GM18858 (cell line): ENCODE results near the gene BCAS3.

Source experiments
- ATAC-seq: cut with Tn5 transposase; IDR thresholded peaks from one replicate; pipeline ENCODE4 v1.9.1; 2021; ENCODE audit not compliant: unreplicated experiment

Gene BCAS3

DNA sequence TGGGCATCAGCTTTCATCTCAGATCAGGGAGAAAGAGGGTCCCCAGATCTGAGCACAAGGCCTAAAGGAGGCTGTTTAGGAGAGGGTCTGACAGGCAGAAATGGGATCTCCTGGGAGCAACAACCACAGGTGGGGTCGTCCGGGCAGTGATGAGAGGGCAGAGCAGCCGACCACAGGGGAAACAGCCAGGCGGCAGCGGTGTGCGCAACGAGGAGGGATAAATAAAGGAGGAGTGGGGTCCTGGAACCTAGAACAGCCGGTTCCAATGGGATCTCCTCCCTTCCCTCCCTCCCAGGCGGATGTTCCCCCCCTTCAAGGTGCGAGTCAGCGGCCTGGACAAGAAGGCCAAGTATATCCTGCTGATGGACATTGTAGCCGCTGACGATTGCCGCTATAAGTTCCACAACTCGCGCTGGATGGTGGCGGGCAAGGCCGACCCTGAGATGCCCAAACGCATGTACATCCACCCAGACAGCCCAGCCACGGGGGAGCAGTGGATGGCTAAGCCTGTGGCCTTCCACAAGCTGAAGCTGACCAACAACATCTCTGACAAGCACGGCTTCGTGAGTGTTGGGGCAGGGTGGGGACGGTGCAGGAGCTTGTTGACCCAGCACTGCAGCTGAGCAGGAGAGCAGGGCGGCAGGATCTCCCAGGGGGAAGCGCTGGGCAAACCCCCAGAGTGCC is 723.9 kb downstream of the BCAS3 start:
- ATAC-seq = no peak

DNA sequence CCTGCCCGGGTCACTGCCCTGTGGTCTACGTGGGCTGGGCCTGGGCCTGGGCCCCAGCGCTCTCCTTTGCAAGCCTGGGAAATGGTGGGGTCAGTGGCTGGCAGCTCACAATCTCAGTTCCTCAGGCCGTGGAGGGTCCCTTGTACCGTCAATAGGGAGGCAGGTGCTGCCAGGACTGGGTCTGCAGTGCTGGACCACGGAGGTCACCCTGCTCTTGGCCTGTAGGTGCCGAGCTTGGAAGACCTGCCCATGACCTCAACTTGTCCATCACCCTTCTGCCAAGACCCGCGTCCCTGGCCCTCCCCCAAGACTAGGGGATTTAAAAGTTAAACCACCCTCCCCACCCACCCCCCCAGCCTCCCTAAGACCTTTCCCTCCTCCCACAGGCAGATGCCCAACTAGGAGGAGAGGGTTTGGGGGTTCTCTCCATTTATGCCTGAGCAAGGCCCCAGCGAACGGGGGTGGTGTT is 724.5 kb downstream of the BCAS3 start:
- ATAC-seq = no peak

DNA sequence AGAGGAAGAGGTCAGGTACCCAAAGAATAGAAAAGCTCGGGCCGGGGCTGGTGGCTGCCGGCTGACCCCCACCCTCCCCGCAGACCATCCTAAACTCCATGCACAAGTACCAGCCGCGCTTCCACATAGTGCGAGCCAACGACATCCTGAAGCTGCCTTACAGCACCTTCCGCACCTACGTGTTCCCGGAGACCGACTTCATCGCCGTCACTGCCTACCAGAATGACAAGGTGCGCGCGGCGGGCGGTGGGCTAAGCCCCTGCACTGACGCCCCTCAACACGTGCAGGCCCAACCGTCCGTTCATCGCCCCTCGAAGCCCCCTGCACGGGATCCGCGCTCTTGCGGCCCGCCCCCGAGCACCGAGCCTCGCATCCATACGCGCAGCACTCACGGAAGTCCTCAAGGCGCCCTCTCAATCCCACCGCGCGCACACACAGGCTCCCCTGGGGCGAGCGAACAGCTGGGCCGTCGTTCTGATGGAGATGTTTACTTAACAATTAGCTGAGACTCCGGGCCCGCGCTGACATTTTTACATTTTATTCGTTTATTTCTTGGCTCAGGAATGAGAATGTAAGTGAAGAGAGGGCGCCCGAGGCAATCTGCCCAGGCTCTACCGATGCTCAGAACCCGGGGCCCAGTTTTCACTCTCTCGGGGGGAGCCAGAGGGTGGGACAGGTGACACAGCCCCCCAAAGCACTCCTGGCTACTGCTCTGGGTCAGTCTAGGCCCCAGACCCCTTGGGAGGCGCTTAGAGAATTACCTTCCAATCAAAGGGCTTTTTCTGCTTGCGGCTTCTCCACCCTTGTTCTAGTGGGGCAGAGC is 725.5 kb downstream of the BCAS3 start:
- ATAC-seq = no peak

DNA sequence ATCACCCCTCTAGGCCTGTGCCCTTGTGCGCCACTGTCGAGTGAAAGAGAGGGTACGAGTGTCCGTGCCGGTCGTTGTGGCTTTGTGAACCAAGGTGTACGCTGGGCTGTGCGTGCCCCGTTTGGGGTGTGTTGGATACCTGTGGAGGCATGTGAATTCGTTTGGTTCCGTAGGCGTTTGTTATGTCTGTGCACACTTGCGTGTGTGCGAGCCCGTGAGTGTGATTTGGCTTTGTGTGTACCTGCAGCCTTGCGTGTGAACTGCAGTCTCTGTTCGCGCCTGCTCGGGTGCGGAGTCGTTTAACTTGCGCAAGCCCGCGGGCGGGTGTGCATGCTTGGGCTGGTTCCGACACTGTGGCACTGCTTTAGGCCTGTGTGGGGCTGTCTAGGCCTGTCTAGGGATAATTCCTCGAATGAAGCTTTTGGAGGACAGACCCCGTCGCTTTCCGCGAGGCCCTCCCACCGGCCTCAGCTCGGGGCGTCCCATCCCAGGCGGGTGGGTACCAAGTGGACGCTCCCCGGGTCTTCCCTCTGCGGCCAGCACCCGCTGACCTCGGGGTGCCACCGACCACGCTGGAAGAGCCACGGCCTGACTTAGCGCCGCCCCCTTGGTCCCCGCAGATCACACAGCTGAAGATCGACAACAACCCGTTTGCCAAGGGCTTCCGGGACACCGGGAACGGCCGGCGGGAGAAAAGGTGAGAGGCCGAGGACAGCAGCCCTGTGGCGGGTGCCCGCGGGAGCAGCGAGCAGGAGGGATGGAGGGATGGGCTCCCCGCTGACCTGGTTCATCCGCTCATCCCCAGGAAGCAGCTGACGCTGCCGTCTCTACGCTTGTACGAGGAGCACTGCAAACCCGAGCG is 726.4 kb downstream of the BCAS3 start:
- no peak for ATAC-seq

DNA sequence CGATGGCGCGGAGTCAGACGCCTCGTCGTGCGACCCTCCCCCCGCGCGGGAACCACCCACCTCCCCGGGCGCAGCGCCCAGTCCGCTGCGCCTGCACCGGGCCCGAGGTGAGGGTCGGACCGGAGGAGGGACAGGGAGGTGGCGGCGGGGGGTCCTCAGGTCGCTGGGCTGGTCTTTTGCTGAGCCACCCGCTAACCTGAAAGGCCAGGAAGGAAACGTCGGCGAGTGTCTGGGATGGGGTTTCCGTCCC is 726.9 kb downstream of the BCAS3 start:
- ATAC-seq = no peak

DNA sequence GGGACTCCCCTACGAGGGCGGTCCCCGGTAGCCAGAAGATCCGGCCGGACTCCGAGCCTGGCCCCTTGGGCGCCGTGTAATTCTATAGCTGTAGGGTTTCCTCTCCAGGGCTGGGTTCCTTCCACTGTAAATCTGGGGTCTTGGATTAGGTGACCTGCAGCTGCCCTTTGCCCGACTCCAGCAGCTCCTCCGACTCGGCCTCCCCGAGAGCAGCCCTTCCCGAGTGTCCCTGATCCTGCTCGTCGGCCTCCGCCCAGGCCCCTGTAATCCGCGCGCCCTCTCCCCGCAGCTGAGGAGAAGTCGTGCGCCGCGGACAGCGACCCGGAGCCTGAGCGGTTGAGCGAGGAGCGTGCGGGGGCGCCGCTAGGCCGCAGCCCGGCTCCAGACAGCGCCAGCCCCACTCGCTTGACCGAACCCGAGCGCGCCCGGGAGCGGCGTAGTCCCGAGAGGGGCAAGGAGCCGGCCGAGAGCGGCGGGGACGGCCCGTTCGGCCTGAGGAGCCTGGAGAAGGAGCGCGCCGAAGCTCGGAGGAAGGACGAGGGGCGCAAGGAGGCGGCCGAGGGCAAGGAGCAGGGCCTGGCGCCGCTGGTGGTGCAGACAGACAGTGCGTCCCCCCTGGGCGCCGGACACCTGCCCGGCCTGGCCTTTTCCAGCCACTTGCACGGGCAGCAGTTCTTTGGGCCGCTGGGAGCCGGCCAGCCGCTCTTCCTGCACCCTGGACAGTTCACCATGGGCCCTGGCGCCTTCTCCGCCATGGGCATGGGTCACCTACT is 727.4 kb downstream of the BCAS3 start:
- ATAC-seq = no peak

DNA sequence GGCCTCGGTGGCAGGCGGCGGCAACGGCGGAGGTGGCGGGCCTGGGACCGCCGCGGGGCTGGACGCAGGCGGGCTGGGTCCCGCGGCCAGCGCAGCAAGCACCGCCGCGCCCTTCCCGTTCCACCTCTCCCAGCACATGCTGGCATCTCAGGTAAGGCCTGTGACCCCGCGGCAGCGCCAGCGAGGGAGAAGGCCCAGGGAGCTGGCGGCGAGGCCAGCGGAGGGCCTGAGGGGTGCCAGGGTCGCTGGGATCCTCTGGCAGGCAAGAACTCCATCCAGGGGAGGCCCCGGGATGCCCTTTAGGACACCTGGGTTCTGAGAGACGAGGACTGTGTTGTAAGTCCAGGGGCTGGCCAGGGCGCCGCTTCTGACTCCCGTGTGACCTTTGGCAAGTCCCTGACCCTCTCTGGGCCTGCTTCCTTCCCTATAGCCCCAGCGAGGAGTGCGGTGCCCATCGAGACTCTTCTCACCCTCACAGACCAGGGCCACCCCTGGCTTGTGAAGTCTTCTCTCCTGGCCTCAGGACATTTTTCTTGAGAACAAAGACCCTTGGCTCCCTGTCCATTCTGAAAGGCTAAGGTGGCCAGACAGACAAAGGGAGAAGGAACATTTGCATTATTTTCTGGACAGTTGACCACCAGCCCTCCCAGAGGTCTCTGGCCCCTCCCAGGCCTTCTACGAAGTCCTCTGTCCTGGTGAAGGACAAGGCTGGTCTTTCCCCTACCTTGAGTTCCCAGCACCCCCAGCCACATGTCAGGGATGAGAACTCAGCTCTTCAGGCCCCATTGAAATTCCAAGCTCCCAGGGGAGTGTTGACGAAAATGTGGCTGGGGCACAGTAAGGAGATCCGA is 728.3 kb downstream of the BCAS3 start:
- ATAC-seq = no peak

DNA sequence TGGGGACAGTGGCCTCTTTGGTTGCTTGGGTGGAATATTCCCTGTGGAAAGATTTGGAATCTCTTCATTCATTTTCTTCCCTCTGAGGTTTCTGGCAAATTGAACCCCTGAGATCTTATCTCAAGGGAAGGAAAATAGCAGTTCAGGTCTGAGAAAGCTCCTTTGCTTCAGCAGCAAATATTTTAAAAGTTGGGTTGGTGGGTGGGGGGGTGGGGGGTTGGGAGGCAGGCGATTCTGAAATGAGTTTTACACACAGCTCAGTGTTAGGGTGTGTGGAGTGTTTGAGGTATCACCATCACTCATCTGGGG is 728.8 kb downstream of the BCAS3 start:
- ATAC-seq = no peak

DNA sequence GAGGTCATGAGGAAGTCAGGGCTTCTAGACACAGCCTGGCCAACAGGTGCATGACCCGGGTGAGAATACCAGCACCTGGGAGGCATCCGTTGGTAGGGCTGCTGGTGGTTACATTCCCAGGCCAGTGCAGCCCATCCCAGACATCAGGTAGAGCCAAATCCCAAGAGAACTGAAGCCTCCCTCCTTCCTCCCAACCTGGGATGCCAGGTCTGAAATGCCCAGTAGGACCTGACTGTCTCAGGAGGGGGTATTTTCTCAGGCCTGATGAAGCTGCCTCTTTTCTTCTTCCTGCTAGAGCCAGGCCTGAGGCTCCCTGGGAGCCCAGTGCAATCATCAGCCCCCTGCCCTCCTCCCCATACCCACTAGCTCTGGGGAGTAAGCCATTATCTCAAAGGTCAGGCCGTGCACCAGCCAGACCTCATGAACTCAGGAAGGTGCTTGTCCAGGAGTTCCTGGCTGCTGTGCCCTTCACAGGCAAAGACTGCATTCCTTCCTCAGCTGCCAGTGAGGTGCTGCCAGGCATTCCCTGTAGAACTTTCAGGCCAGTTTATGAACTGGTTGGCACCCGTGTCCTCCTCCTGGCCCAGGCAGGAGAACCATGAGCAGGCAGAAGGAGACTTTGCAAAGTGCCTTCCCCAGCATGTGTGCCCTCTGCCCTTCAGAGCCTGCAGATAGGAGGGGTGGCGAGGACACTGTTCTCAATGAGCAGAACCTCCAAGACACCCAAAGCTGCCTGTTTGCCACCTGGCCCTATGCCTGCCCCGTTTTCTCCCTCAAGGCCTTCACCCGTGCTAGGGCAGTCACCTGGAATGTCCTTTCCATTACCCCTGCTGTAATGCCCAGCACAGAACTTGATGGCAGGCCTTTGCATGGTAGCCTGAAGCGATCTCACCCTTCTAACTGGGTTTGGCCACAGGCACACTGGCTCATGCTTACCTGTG is 729.6 kb downstream of the BCAS3 start:
- ATAC-seq = no peak

DNA sequence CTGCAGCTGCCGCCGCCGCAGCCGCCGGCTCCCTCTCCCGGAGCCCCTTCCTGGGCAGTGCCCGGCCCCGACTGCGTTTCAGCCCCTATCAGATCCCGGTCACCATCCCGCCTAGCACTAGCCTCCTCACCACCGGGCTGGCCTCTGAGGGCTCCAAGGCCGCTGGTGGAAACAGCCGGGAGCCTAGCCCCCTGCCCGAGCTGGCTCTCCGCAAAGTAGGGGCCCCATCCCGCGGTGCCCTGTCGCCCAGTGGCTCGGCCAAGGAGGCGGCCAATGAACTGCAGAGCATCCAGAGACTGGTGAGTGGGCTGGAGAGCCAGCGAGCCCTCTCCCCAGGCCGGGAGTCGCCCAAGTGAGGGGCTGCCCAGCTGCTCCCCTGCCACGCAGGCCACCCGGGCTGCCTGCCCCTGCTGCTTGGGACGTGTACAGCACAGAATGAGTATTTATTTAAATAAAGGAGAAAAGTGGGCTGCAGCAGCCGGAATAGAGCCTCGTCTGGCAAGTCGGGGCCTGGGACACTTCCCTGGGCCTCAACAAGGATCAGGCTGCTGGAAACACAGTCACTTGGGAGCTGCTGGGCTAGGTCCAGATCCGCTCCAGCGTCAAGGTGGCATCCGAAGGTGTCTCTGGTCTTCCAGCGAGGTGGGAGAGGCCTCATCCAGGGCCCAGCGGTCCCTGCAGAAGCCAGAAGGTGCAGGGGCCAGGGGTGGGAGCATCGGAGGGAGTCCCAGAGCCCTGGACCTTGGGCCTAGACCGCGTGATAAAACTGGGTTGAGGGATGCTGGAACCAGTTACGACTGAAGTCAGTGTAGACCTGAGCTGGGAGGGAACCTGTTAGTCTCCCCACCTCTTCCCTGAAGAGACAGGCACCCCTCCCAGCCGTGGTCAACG is 730.7 kb downstream of the BCAS3 start:
- no peak for ATAC-seq

DNA sequence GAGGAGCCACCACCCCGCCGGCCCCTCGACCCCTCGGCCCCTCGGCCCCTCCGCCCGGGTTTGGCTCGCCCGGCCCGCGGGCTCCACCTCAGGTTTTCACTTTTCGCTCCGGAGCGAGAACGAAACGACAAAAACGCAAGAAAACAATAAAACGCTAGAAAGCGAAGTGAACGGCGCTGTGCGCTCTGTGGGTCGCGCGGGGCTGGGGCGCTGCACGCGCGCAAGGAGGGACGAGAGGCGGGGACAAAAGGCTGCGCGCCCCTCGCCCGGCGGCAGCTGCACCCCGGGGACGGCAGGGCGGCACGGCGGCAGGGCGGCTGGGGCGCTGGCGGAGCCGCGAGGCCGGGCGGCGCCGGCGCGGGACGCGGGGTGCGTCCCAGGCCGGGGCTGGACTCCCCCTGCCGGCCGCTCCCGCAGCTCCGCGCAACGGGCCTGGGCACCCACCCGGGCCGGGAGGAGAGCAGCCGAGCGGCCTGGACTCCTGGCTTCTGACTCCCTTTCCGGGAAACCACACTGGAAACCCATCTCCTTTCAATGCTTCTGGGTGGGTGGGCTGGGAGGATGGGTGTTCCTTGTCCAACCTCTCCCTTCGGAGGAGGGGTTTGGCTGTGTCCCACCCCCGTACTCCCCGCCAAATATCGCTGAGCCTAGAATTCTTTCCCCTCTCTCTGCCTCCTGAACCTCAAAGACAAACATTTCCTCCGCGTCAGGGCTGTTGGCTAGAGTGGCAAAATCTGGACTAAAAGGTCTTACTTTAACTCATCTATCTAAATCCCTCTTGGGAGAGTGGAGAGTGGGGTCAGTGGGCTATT is 731.9 kb downstream of the BCAS3 start:
- ATAC-seq = no peak

DNA sequence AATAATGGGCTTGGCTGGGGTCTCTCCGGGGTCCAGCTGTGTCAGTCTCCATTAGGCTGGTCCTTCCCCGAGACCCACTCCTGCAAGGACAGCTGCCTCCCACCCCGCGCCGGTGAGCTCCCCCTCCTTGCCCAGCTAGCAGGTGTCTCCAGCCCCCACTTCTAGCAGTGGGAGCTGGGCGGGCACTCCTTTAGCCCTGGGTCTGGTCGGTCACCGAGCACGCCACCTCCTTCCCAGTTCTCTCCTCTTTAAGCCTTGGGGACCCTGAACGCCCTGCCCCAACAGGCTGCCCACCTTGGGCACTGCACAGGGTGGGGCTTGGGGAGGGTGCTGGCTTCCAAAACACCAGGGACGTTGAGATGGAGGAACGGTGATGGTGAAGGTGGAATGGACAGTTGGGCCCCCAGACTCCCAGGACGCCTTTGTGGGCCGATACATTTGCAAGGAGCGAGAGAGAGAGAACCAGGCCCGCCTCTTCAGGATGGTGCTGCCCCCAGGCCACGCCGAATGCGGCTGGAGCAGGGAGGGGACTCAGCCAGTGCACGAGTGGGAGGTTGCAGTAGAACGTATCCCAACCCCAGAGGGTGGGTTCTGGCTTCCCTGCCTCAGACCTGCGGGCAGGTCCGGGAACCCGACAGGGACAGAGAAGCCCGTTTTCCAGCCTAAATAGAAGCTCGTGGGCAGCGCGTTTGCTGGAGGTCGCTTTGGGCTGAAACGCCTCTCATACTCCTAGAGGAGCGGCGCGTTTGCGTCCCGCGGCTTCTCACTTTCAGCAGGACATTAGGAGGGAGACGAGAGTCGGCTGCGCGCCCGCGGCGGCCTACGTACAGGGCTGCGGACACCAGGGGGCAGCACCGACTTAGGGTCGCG is 732.7 kb downstream of the BCAS3 start:
- ATAC-seq = no peak

DNA sequence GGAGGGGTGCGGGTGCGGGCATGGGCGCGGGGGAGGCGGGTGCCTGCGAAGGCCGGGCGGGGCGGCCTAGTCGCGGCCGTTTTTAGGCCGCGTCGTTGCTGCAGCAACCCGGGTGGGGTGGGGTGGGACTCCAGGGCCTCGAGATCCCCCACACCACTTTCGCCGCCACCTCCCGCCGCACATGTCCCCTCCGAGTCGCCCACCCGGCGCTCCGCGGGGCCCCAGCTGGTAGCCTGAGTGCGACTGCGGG is 733.3 kb downstream of the BCAS3 start:
- no peak for ATAC-seq

DNA sequence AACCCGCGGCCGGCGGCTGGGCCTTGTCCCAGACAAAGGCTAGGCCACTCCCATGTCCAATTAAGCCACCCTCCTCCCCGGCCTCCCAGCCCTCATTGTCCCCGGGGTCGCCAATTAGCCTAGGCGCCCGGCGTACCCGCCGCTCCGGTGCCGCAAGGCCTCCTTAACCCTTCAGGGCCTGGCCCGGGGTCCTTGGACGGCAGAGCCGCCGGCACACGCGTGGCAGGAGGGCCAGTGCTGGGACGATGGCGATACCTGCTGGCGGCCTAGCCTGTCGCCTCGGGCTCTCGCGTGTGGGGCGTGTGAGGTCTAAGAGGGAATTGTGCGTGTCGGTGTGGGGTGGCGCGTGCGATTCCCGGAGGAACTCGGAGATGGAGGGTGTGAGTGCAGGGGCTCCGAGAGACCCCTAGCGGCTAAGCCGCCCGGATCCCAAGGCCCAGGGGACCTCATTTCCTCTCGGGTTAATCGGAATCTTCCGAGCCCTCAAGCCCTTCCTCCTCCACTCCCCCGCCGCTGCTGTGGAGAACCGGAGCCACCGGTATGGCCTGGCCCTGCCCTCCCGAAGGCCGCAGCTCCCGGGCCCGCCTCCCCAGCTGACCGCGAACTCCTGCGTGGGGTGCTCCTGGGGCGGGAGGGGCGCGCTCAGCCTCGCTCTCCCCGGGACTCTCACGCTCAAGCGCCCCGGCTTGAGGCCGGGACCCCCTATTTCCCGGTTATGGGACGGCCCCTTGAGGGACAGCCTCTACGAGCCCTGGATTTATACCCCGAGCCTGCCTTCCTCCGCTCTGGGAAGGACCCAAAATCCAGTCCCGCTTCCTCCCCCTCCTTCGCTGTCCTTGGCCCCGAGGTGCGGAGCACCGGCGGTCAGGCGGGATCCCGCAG is 733.9 kb downstream of the BCAS3 start:
- no peak for ATAC-seq

DNA sequence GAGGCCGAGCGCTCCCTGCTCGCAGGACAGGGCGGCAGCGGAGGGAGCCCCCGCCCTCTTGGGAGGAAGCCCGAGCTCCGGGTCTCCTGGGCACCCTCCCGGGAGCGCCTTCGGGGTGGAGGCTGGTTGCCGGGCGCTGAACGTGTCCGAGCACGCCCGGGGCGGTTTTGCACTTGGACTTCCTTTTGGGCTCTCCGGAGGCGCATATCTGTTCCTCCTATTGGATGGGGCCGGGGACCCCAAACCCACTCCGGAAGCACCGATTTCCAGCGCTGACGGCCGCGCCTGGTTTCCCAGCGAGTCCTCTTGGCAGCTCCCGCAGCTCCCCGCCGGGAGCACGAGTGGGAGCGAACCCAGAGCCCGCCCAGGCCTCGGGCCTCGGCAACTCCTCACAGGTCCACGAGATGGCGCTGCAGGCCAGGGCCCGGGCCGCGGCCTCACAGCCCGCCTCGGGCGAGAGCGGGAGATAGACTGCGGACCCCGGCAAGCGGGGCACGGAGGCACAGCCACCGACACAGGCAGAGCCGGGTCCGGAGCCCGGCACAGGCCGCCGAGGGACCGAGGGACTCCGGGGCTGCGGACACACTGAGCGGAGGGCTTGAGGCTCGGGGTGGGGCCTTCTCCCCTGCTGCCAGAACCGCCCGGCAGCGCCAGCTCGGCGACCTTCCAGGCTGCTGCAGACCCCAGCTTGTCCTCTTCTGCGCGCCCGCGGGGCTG is 734.6 kb downstream of the BCAS3 start:
- peak; percentile 70 for ATAC-seq
